Endothelial cell of umbilical vein (primary cell): ENCODE measurements around the gene LMO1. TPM values are rescaled to one million over a fixed set of nuclear protein-coding genes. Genes with fewer than 3 reads are reported as not detected.

Experiments used
- BruUV-seq: library from RNA; stranded (reverse); fragments of 400-500 nt; replicated peaks from 2 replicates; lab custom pipeline; 2021; lab: Mats Ljungman, UMichigan
- CTCF ChIA-PET: fragments of 300-600, 350-600 bp; sonication (Branson Sonifier 250); formaldehyde crosslinking; loops from one replicate; lab custom pipeline; 2021; ENCODE audit warnings: antibody characterized with exemption, inconsistent platforms; lab: Charles Lee
- POLR2A ChIA-PET: fragments of 300-600, 350-600 bp; sonication (Branson Sonifier 250); formaldehyde crosslinking; loops from one replicate; lab custom pipeline; 2021; ENCODE audit warnings: antibody characterized with exemption, inconsistent platforms; lab: Charles Lee
- DNase-seq: peaks from one replicate; pipeline ENCODE4 v3.0.0-alpha.2; 2011; ENCODE audit warnings: low read depth, low spot score
- FAIRE-seq: peaks from 2 replicates; lab custom pipeline; 2011; peaks lifted over from hg19 to GRCh38; lab: Jason Lieb, UNC
- H2AFZ ChIP-seq: 2 replicates; pipeline ENCODE4 v1.6.0; 2012; ENCODE audit warnings: low read depth, low read length, control low read depth, inconsistent platforms
- H3K27ac ChIP-seq: 2 replicates; pipeline ENCODE4 v1.5.1; 2011; ENCODE audit warnings: low read depth, mild to moderate bottlenecking, control low read depth, low read length, moderate library complexity; ENCODE audit not compliant: insufficient read depth
- H3K27me3 ChIP-seq, 2 experiments: 2 replicates each; pipeline versions ENCODE4 v1.6.0 to v1.6.1; 2011; ENCODE audit warnings: low read length in 2 of 2, mixed read lengths in 1 of 2; ENCODE audit not compliant: control insufficient read depth in 2 of 2, insufficient read depth in 2 of 2
- H3K36me3 ChIP-seq, 2 experiments: 2 replicates in 1 of 2; 3 replicates in 1 of 2; pipeline ENCODE4 v1.5.1; 2011; ENCODE audit warnings: low read length in 2 of 2, mild to moderate bottlenecking in 1 of 2, moderate library complexity in 1 of 2; ENCODE audit not compliant: control insufficient read depth in 2 of 2, insufficient read depth in 2 of 2; ENCODE audit errors: extremely low read depth in 1 of 2
- H3K4me1 ChIP-seq: 3 replicates; pipeline ENCODE4 v1.5.1; 2011; ENCODE audit warnings: mild to moderate bottlenecking, low read length; ENCODE audit not compliant: control insufficient read depth, insufficient read depth; ENCODE audit errors: extremely low read depth
- H3K4me2 ChIP-seq: 2 replicates; pipeline ENCODE4 v1.6.1; 2011; ENCODE audit warnings: low read length, control low read depth, mixed read lengths; ENCODE audit not compliant: insufficient read depth
- H3K4me3 ChIP-seq, 3 experiments: fragments of 200-600 bp in 1 of 3; sonication (generic), shearing (Covaris generic) in 1 of 3; replicated peaks in 1 of 3; 2 replicates each; pipeline ENCODE4 v1.5.1; 2011 to 2016; ENCODE audit warnings: control low read depth in 3 of 3, low read length in 3 of 3, mild to moderate bottlenecking in 2 of 3, inconsistent platforms in 1 of 3, low read depth in 1 of 3, moderate library complexity in 1 of 3; ENCODE audit not compliant: insufficient read depth in 1 of 3
- H3K79me2 ChIP-seq: 2 replicates; pipeline ENCODE4 v1.6.0; 2012; ENCODE audit warnings: low read length, inconsistent platforms; ENCODE audit not compliant: control insufficient read depth, insufficient read depth
- H3K9ac ChIP-seq: replicated peaks from 2 replicates; pipeline ENCODE3; 2011; ENCODE audit warnings: low read length, control low read depth; ENCODE audit not compliant: insufficient read depth; ENCODE audit errors: extremely low read depth
- H3K9me1 ChIP-seq: replicated peaks from 3 replicates; pipeline ENCODE4 v1.6.0; 2011; ENCODE audit warnings: mild to moderate bottlenecking, low read length; ENCODE audit not compliant: control insufficient read depth, insufficient read depth; ENCODE audit errors: extremely low read depth
- H3K9me3 ChIP-seq: replicated peaks from 2 replicates; pipeline ENCODE4 v1.5.1; 2012; ENCODE audit warnings: low read length, inconsistent platforms; ENCODE audit not compliant: control insufficient read depth, insufficient read depth
- H4K20me1 ChIP-seq: replicated peaks from 2 replicates; pipeline ENCODE3; 2011; ENCODE audit warnings: mild to moderate bottlenecking, low read length; ENCODE audit not compliant: control insufficient read depth, insufficient read depth; ENCODE audit errors: extremely low read depth
- CTCF ChIP-seq, 2 donors: IDR thresholded peaks; 1 replicate in 1 of 2; 2 replicates in 1 of 2; pipeline ENCODE4 v1.5.1; 2011; ENCODE audit warnings: low read length in 2 of 2, mild to moderate bottlenecking in 2 of 2, moderate library complexity in 2 of 2, control low read depth in 1 of 2, inconsistent platforms in 1 of 2, low read depth in 1 of 2; ENCODE audit not compliant: insufficient read depth in 1 of 2; ENCODE audit errors: extremely low read depth in 1 of 2
- FOS ChIP-seq: IDR thresholded peaks from 2 replicates; pipeline ENCODE4 v1.6.1; 2011; ENCODE audit warnings: mild to moderate bottlenecking, low read length, moderate library complexity, borderline replicate concordance; ENCODE audit not compliant: insufficient read depth
- GATA2 ChIP-seq: IDR thresholded peaks from 2 replicates; pipeline ENCODE4 v1.7.0; 2011; ENCODE audit warnings: low read depth, mild to moderate bottlenecking, moderate library complexity, mixed read lengths, low read length; ENCODE audit not compliant: insufficient read length, insufficient read depth
- JUN ChIP-seq: IDR thresholded peaks from 2 replicates; pipeline ENCODE4 v1.6.1; 2011; ENCODE audit warnings: borderline replicate concordance, low read depth; ENCODE audit not compliant: insufficient read length, insufficient read depth
- MAX ChIP-seq: IDR thresholded peaks from 2 replicates; pipeline ENCODE4 v1.6.1; 2011; ENCODE audit not compliant: insufficient read depth, insufficient read length
- dilution Hi-C: fragments of 300-500 bp; cut with MboI; formaldehyde crosslinking; loops from one replicate; pipeline ENCODE4 v1.15.0; 2019; ENCODE audit warnings: low sequenced_read_pairs; ENCODE audit not compliant: extremely low pct_ligation_motif_present
- intact Hi-C: fragments of 100-400 bp; cut with micrococcal nuclease; formaldehyde crosslinking; loops from one replicate; pipeline ENCODE4 v1.10.0; 2022
- polyA plus RNA-seq, 4 experiments: library from polyadenylated mRNA; depleted of rRNA in 3 of 4; stranded (reverse) in 3 of 4; unstranded in 1 of 4; fragments of >200 nt; gene quantifications; 2 replicates each; pipeline versions ENCODE4 v1.2.1 to v1.2.3, GENCODE V29; 2011 to 2012; ENCODE audit warnings: missing spikeins in 1 of 4
- total RNA-seq: library from RNA; stranded (reverse); gene quantifications from 2 replicates; pipeline ENCODE4 v1.2.3, GENCODE V29; 2021

Gene LMO1
- total and polyA plus RNA-seq, 2 donors (not counting 3 experiments of a cell fraction or from before 2014, with no cell fraction given) = not detected

- intact Hi-C loops (loop anchor here (1.0 kb wide), 2 partner anchors 16 to 319 kb away; partner anchors contain the start of gene LMO1), dilution Hi-C loops (no loop called here)
- Histone ChIP-seq H3K4me2 (no peak overlapping the region), H2AFZ (no peak overlapping the region), H3K9me3 (no peaks in the 10 kb centered on the region), H3K4me1 (peaks cover 3% of the 10 kb centered on the region), H4K20me1 (no peaks in the 10 kb centered on the region), H3K9me1 (no peaks in the 10 kb centered on the region), H3K27me3 (peaks cover 3% of the 10 kb centered on the region in 2 experiments), H3K4me3 (no peak overlapping the region), H3K36me3 (no peaks in the 10 kb centered on the region), H3K79me2 (no peaks in the 10 kb centered on the region), H3K9ac (no peak overlapping the region), H3K27ac (no peak overlapping the region)
- no peak for DNase-seq
- peak; percentile 48 to 51 for TF ChIP-seq CTCF (IDR thresholded peaks at IDR 0.05; ENCODE audit: extremely low read depth in 1 of 2, insufficient read depth in 1 of 2, low read depth in 1 of 2, low read length in 2 of 2)
- no peak for TF ChIP-seq GATA2
- BruUV-seq = no TSS peak
- no peak for FAIRE-seq
- CTCF ChIA-PET = interaction anchor here (0.8 to 4.9 kb wide), 6 partner anchors 11 to 712 kb away, joined by 3 to 46 read pairs (median 5); partner anchors contain the start of gene LMO1
- POLR2A ChIA-PET = no interaction called here
Measured at GRCh38 chr11:8247312-8247711, 16.4 kb downstream of the LMO1 start.

- Histone ChIP-seq H3K9ac (no peak overlapping the region), H3K9me1 (no peaks in the 10 kb centered on the region), H3K4me1 (no peaks in the 10 kb centered on the region), H3K79me2 (no peaks in the 10 kb centered on the region), H3K4me2 (no peak overlapping the region), H3K4me3 (no peak overlapping the region), H3K36me3 (no peaks in the 10 kb centered on the region), H3K9me3 (no peaks in the 10 kb centered on the region), H2AFZ (no peak overlapping the region), H3K27me3 (peaks cover 3 to 12% of the 10 kb centered on the region in 2 experiments), H4K20me1 (no peaks in the 10 kb centered on the region), H3K27ac (no peak overlapping the region)
- ChIA-PET CTCF (interaction anchor here (3.3 kb wide), 1 partner anchor 20 kb away, joined by 15 read pairs; the partner anchor contains the start of gene LMO1), POLR2A (no interaction called here)
- dilution Hi-C loops (no loop called here), intact Hi-C loops (no loop called here)
- DNase-seq (no peak), FAIRE-seq (no peak)
- BruUV-seq = no TSS peak
- TF ChIP-seq FOS (no peak), MAX (no peak), GATA2 (no peak), JUN (no peak)
Measured at GRCh38 chr11:8243458-8243857, 20.2 kb downstream of the LMO1 start.
